H9 (cell line): ENCODE data around the gene FERMT1. TPM values are rescaled to one million over a fixed set of nuclear protein-coding genes. Genes with fewer than 3 reads are reported as not detected.

Experiments used
- DNase-seq: peaks from one replicate; pipeline ENCODE4 v3.0.0-alpha.2; 2017
- H2AFZ ChIP-seq: one replicate; pipeline ENCODE4 v1.6.1; 2013; ENCODE audit warnings: mild to moderate bottlenecking, low read length, control low read depth, moderate library complexity
- H2AK5ac ChIP-seq: 2 replicates; pipeline ENCODE4 v1.6.1; 2013; ENCODE audit warnings: low read length, control low read depth, mixed read lengths; ENCODE audit not compliant: insufficient read length
- H2BK120ac ChIP-seq: one replicate; pipeline ENCODE4 v1.6.1; 2013; ENCODE audit warnings: low read depth, mild to moderate bottlenecking, low read length, control low read depth, inconsistent platforms; ENCODE audit not compliant: poor library complexity, severe bottlenecking
- H2BK12ac ChIP-seq: 2 replicates; pipeline ENCODE4 v1.6.1; 2013; ENCODE audit warnings: low read length, control low read depth, mixed read lengths, low read depth; ENCODE audit not compliant: insufficient read length
- H2BK15ac ChIP-seq: 2 replicates; pipeline ENCODE4 v1.6.1; 2013; ENCODE audit warnings: low read depth, low read length, control low read depth
- H2BK20ac ChIP-seq: one replicate; pipeline ENCODE4 v1.6.1; 2013; ENCODE audit warnings: low read depth, mild to moderate bottlenecking, low read length, control low read depth, inconsistent platforms; ENCODE audit not compliant: poor library complexity, severe bottlenecking
- H2BK5ac ChIP-seq: 2 replicates; pipeline ENCODE4 v1.6.1; 2013; ENCODE audit warnings: low read length, control low read depth, mixed read lengths; ENCODE audit not compliant: insufficient read length
- H3K14ac ChIP-seq: 2 replicates; pipeline ENCODE4 v1.6.1; 2013; ENCODE audit warnings: low read length, control low read depth; ENCODE audit not compliant: insufficient read depth
- H3K18ac ChIP-seq: 2 replicates; pipeline ENCODE4 v1.6.1; 2013; ENCODE audit warnings: low read depth, mild to moderate bottlenecking, mixed read lengths, low read length, control low read depth; ENCODE audit not compliant: insufficient read length
- H3K23ac ChIP-seq: 2 replicates; pipeline ENCODE4 v1.6.1; 2013; ENCODE audit warnings: low read length, control low read depth, mixed read lengths, low read depth; ENCODE audit not compliant: insufficient read length
- H3K23me2 ChIP-seq: 2 replicates; pipeline ENCODE4 v1.6.1; 2013; ENCODE audit warnings: low read depth, mild to moderate bottlenecking, mixed read lengths, low read length, control low read depth; ENCODE audit not compliant: insufficient read length, poor library complexity, severe bottlenecking
- H3K27ac ChIP-seq: 2 replicates; pipeline ENCODE4 v1.5.1; 2013; ENCODE audit warnings: low read length, control low read depth, mixed read lengths, low read depth; ENCODE audit not compliant: insufficient read length
- H3K27me3 ChIP-seq: 2 replicates; pipeline ENCODE4 v1.6.1; 2013; ENCODE audit warnings: low read length, control low read depth, inconsistent platforms; ENCODE audit not compliant: insufficient read depth
- H3K4ac ChIP-seq: 2 replicates; pipeline ENCODE4 v1.6.1; 2013; ENCODE audit warnings: low read depth, mild to moderate bottlenecking, control low read depth, inconsistent platforms, low read length, moderate library complexity
- H3K4me1 ChIP-seq: 2 replicates; pipeline ENCODE4 v1.6.1; 2013; ENCODE audit warnings: low read length, control low read depth, inconsistent platforms; ENCODE audit not compliant: insufficient read depth
- H3K4me2 ChIP-seq: 2 replicates; pipeline ENCODE4 v1.6.1; 2013; ENCODE audit warnings: low read length, control low read depth, mixed read lengths; ENCODE audit not compliant: insufficient read length, insufficient read depth
- H3K56ac ChIP-seq: 2 replicates; pipeline ENCODE4 v1.6.1; 2013; ENCODE audit warnings: low read depth, mild to moderate bottlenecking, mixed read lengths, low read length, control low read depth; ENCODE audit not compliant: insufficient read length
- H3K79me1 ChIP-seq: 2 replicates; pipeline ENCODE4 v1.6.1; 2013; ENCODE audit warnings: low read depth, mild to moderate bottlenecking, moderate library complexity, low read length, control low read depth, inconsistent platforms; ENCODE audit not compliant: insufficient read depth, poor library complexity, severe bottlenecking
- H3K79me2 ChIP-seq: 2 replicates; pipeline ENCODE4 v1.6.1; 2013; ENCODE audit warnings: low read length, control low read depth, inconsistent platforms; ENCODE audit not compliant: insufficient read depth
- H3K9ac ChIP-seq: 2 replicates; pipeline ENCODE4 v1.6.1; 2013; ENCODE audit warnings: low read length, control low read depth, mixed read lengths; ENCODE audit not compliant: insufficient read length; ENCODE audit errors: extremely low read depth
- H3K9me3 ChIP-seq: one replicate; pipeline ENCODE4 v1.6.1; 2013; ENCODE audit warnings: low read depth, low read length, inconsistent platforms; ENCODE audit not compliant: control insufficient read depth
- H3T11ph ChIP-seq: one replicate; pipeline ENCODE4 v1.6.1; 2013; ENCODE audit warnings: mild to moderate bottlenecking, low read length, control low read depth, inconsistent platforms
- H4K20me1 ChIP-seq: one replicate; pipeline ENCODE4 v1.6.1; 2013; ENCODE audit not compliant: control insufficient read depth, insufficient read length, insufficient read depth
- H4K5ac ChIP-seq: 2 replicates; pipeline ENCODE4 v1.6.1; 2013; ENCODE audit warnings: low read depth, mild to moderate bottlenecking, mixed read lengths, low read length, control low read depth; ENCODE audit not compliant: insufficient read length
- H4K8ac ChIP-seq: replicated peaks from 2 replicates; pipeline ENCODE4 v1.6.1; 2013; ENCODE audit warnings: low read length, control low read depth, mixed read lengths, low read depth; ENCODE audit not compliant: insufficient read length
- H4K91ac ChIP-seq: 2 replicates; pipeline ENCODE4 v1.6.1; 2013; ENCODE audit warnings: low read depth, mild to moderate bottlenecking, moderate library complexity, mixed read lengths, low read length, control low read depth; ENCODE audit not compliant: insufficient read length
- H3K27ac Mint-ChIP-seq, 3 experiments: 2 replicates in 2 of 3; 3 replicates in 1 of 3; pipeline ENCODE4 v1.8.0; 2020 to 2021; ENCODE audit warnings: mixed read lengths in 3 of 3, mild to moderate bottlenecking in 1 of 3, moderate library complexity in 1 of 3
- H3K27me3 Mint-ChIP-seq: 2 replicates; pipeline ENCODE4 v1.8.0; 2021; ENCODE audit warnings: low read depth, mild to moderate bottlenecking, moderate library complexity, mixed read lengths
- H3K36me3 Mint-ChIP-seq, 3 experiments: 2 replicates in 2 of 3; 3 replicates in 1 of 3; pipeline ENCODE4 v1.8.0; 2020 to 2021; ENCODE audit warnings: low read depth in 3 of 3, mixed read lengths in 3 of 3; ENCODE audit not compliant: insufficient read depth in 1 of 3
- H3K4me1 Mint-ChIP-seq, 2 experiments: 2 replicates each; pipeline ENCODE4 v1.8.0; 2020; ENCODE audit warnings: mixed read lengths in 2 of 2
- H3K4me3 Mint-ChIP-seq, 2 experiments: 2 replicates in 1 of 2; 3 replicates in 1 of 2; pipeline ENCODE4 v1.8.0; 2020 to 2021; ENCODE audit warnings: mild to moderate bottlenecking in 2 of 2, mixed read lengths in 2 of 2, moderate library complexity in 1 of 2
- H3K9me3 Mint-ChIP-seq, 2 experiments: 2 replicates in 1 of 2; 3 replicates in 1 of 2; pipeline ENCODE4 v1.8.0; 2020; ENCODE audit warnings: mild to moderate bottlenecking in 2 of 2, mixed read lengths in 2 of 2, moderate library complexity in 1 of 2
- CTCF ChIP-seq: fragments of 200-600 bp; sonication (generic); conservative IDR thresholded peaks from 3 replicates; pipeline ENCODE4 v1.8.0; 2021; ENCODE audit warnings: antibody characterized with exemption, mild to moderate bottlenecking
- WGBS: extraction: QIAGEN DNeasy Blood & Tissue Kit; methylation state at CpG from one replicate; pipeline ENCODE4 v1.1.7; 2013; ENCODE audit warnings: missing lambda C conversion rate, low lambda C conversion rate, mixed read lengths; ENCODE audit not compliant: insufficient read length; ENCODE audit errors: extremely low coverage; 5-methylcytosine and 5-hydroxymethylcytosine counted together
- total RNA-seq: library from RNA; stranded (reverse); gene quantifications from 2 replicates; pipeline ENCODE4 v1.2.1, GENCODE V29; 2021

The FERMT1 gene
- total RNA-seq, 1 experiment from 2014 or later = 9.6 TPM

GRCh38 chr20:6100246-6100645, 22.6 kb downstream of the FERMT1 start:
- Histone ChIP-seq H2AFZ (no peak overlapping the region), H3K23me2 (no peaks in the 10 kb centered on the region), H4K5ac (no peak overlapping the region), H2BK15ac (no peak overlapping the region), H3K27ac (no peak overlapping the region), H3K23ac (no peak overlapping the region), H3K79me1 (no peaks in the 10 kb centered on the region), H2BK12ac (no peak overlapping the region), H3K4me1 (no peaks in the 10 kb centered on the region), H3K56ac (no peak overlapping the region), H3K27me3 (no peaks in the 10 kb centered on the region), H3K4ac (no peak overlapping the region), H3K18ac (no peak overlapping the region), H3T11ph (no peak overlapping the region), H3K4me2 (no peak overlapping the region), H2BK120ac (no peak overlapping the region), H3K9ac (no peak overlapping the region), H3K9me3 (no peaks in the 10 kb centered on the region), H4K20me1 (no peaks in the 10 kb centered on the region), H3K14ac (no peak overlapping the region), H4K91ac (no peak overlapping the region), H2BK20ac (no peak overlapping the region), H4K8ac (no peak overlapping the region), H2BK5ac (no peak overlapping the region), H2AK5ac (no peak overlapping the region), H3K79me2 (no peaks in the 10 kb centered on the region)
- H3K27ac Mint-ChIP-seq = no peak overlapping the region
- H3K9me3 Mint-ChIP-seq = no peaks in the 10 kb centered on the region
- H3K4me3 Mint-ChIP-seq = no peak overlapping the region
- no peaks in the 10 kb centered on the region for H3K4me1 Mint-ChIP-seq
- no CpG with 5 or more reads among the region's 2 CpGs for WGBS
- TF ChIP-seq CTCF = no peak
- H3K27me3 Mint-ChIP-seq = no peaks in the 10 kb centered on the region
- peaks cover 0 to 5% (median 2%) of the 10 kb centered on the region in 3 experiments; a peak in 3 of 7 replicates for H3K36me3 Mint-ChIP-seq
- no peak for DNase-seq
